GM20000 (cell line): ENCODE data around the gene TFCP2L1.
"Not testable (repeated sequence)": the region's sequence is repeated elsewhere in the genome, so short reads cannot be mapped to it uniquely, and the experiment has no call there.

ENCODE experiments used
- DNase-seq: peaks from one replicate; pipeline ENCODE4 v3.0.0; 2012; ENCODE audit warnings: low spot score
- CTCF ChIP-seq: IDR thresholded peaks from 2 replicates; pipeline ENCODE4 v1.5.1; 2012; ENCODE audit warnings: mild to moderate bottlenecking, control low read depth; ENCODE audit errors: extremely low read depth, missing control alignments

TFCP2L1 gene

GRCh38 chr2:121279476-121280220 is 5.4 kb downstream of the TFCP2L1 start:
- DNase-seq, result no peak
- TF ChIP-seq CTCF, result no peak

GRCh38 chr2:121276341-121276740 is 8.7 kb downstream of the TFCP2L1 start:
- no peak for DNase-seq

GRCh38 chr2:121273116-121273515 is 11.9 kb downstream of the TFCP2L1 start:
- DNase-seq, result no peak
- no peak for TF ChIP-seq CTCF

More at GRCh38 chr2:121276341-121276740, 8.7 kb downstream of the TFCP2L1 start:
- TF ChIP-seq CTCF, result no peak

DNA sequence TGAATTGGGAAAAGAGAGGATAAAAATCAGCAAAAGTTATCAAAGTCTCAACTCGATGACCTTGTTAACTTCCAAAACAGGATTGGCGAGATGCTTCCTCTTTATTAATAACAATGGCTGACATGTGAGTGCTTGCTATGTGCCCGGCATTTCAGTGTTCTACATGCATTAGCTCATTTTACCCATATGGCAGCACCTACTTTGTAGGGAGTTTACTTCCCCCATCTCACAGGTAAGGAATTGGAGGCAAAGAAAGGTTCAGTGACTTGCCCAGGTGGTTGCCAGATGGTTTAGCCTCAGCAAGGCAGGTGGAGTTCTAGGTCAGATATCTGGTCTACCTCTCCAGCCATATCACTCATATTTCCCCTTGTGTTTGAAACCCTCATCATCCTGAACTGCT is 12.4 kb downstream of the TFCP2L1 start:
- no peak for TF ChIP-seq CTCF
- DNase-seq, result no peak

GRCh38 chr2:121269436-121269835 is 15.6 kb downstream of the TFCP2L1 start:
- DNase-seq, result not testable (repeated sequence)

DNA sequence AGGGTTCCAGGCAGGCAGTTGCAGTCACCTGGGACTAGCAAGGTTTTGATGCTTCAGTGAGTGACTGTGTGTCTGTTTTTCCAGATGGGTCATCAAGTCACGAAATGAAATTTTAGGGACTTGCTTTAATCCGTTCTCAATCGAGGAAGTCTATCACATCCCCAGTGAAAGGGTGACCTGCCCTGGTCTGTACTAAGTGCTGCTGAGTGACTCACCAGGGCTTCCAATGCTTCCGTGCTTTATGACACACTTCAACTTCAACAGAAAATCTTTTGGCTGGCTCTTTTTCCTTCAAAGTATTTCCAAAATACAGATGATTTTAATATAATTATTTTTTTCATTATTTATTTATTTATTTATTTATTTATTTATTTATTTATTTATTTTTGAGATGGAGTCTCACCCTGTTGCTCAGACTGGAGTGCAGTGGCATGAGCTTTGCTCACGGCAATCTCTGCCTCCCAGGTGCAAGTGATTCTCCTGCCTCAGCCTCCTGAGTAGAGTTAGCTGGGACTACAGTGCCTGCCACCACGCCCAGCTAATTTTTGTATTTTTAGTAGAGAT is 18.4 kb downstream of the TFCP2L1 start:
- DNase-seq, result no peak

GRCh38 chr2:121263996-121264715 is 20.8 kb downstream of the TFCP2L1 start:
- no peak for DNase-seq
- no peak for TF ChIP-seq CTCF

More for the DNA sequence above, 18.4 kb downstream of the TFCP2L1 start:
- no peak for TF ChIP-seq CTCF
